ENCODE measurements around the gene ARL5A. TPM values are rescaled to one million over a fixed set of nuclear protein-coding genes. Genes with fewer than 3 reads are reported as not detected.

ARL5A gene
- total and polyA plus RNA-seq, 2 donors (not counting 3 experiments of a cell fraction or from before 2014, with no cell fraction given), result 25.8 to 73.2 TPM

- H3K27ac ChIP-seq (ENCODE audit: insufficient read depth, low read depth, low read length), result no peak overlapping the region
- no peak for TF ChIP-seq MYC (IDR thresholded peaks at IDR 0.05; ENCODE audit: low read depth, low read length)
- TF ChIP-seq FOS (IDR thresholded peaks at IDR 0.05; ENCODE audit: borderline replicate concordance, insufficient read depth, low read length), result peak; percentile 43
- TF ChIP-seq JUN (IDR thresholded peaks at IDR 0.05; ENCODE audit: borderline replicate concordance, insufficient read depth, insufficient read length, low read depth), result peak; percentile 41
- no peaks in the 10 kb centered on the region for H3K9me3 ChIP-seq (replicated peaks; ENCODE audit: control insufficient read depth, insufficient read depth, low read length)
- H2AFZ ChIP-seq (ENCODE audit: low read depth, low read length), result peak overlapping the region; percentile 4
- H3K4me2 ChIP-seq (ENCODE audit: insufficient read depth, low read length), result peak overlapping the region; percentile 12
- H3K36me3 ChIP-seq (ENCODE audit: control insufficient read depth in 2 of 2, extremely low read depth in 1 of 2, insufficient read depth in 2 of 2, low read length in 2 of 2), result peaks cover 0 to 3% of the 10 kb centered on the region in 2 experiments
- intact Hi-C loops (cut with micrococcal nuclease), result no loop called here
- no peaks in the 10 kb centered on the region for H4K20me1 ChIP-seq (replicated peaks; ENCODE audit: control insufficient read depth, extremely low read depth, insufficient read depth, low read length)
- ChIA-PET POLR2A (no interaction called here), CTCF (interaction anchor here (0.6 to 1.6 kb wide), 3 partner anchors 10 to 258 kb away, joined by 3 to 5 read pairs (median 3); no protein-coding TSS in a partner anchor)
- H3K9ac ChIP-seq (replicated peaks; ENCODE audit: extremely low read depth, insufficient read depth, low read length), result no peak overlapping the region
- H3K79me2 ChIP-seq (ENCODE audit: control insufficient read depth, insufficient read depth, low read length), result no peaks in the 10 kb centered on the region
- FAIRE-seq, result peak; percentile 74
- peak; percentile 32 for DNase-seq (ENCODE audit: low read depth, low spot score)
- H3K4me3 ChIP-seq (replicated peaks in 1 of 3; ENCODE audit: insufficient read depth in 1 of 3, low read depth in 1 of 3, low read length in 3 of 3), result no peak overlapping the region
- peaks cover 34% of the 10 kb centered on the region for H3K4me1 ChIP-seq (ENCODE audit: control insufficient read depth, extremely low read depth, insufficient read depth, low read length)
- H3K27me3 ChIP-seq (ENCODE audit: control insufficient read depth in 2 of 2, insufficient read depth in 2 of 2, low read length in 2 of 2), result no peaks in the 10 kb centered on the region
- no TSS peak for BruUV-seq (replicated peaks)
- dilution Hi-C loops (cut with MboI; ENCODE audit: extremely low pct_ligation_motif_present, low sequenced_read_pairs), result no loop called here
- no peaks in the 10 kb centered on the region for H3K9me1 ChIP-seq (replicated peaks; ENCODE audit: control insufficient read depth, extremely low read depth, insufficient read depth, low read length)
These were observed 60.7 kb downstream of the ARL5A start for GRCh38 chr2:151767536-151767935.

GRCh38 chr2:151766437-151767153 is 61.6 kb downstream of the ARL5A start:
- H2AFZ ChIP-seq (ENCODE audit: low read depth, low read length), result no peak overlapping the region
- ChIA-PET POLR2A (no interaction called here), CTCF (interaction anchor here (1.0 to 1.6 kb wide), 2 partner anchors 148 to 259 kb away, joined by 3 to 5 read pairs; no protein-coding TSS in a partner anchor)
- H3K4me2 ChIP-seq (ENCODE audit: insufficient read depth, low read length), result no peak overlapping the region
- no TSS peak for BruUV-seq (replicated peaks)
- peaks cover 34% of the 10 kb centered on the region for H3K4me1 ChIP-seq (ENCODE audit: control insufficient read depth, extremely low read depth, insufficient read depth, low read length)
- no peaks in the 10 kb centered on the region for H3K27me3 ChIP-seq (ENCODE audit: control insufficient read depth in 2 of 2, insufficient read depth in 2 of 2, low read length in 2 of 2)
- no peak overlapping the region for H3K9ac ChIP-seq (replicated peaks; ENCODE audit: extremely low read depth, insufficient read depth, low read length)
- TF ChIP-seq, protein P1, sequence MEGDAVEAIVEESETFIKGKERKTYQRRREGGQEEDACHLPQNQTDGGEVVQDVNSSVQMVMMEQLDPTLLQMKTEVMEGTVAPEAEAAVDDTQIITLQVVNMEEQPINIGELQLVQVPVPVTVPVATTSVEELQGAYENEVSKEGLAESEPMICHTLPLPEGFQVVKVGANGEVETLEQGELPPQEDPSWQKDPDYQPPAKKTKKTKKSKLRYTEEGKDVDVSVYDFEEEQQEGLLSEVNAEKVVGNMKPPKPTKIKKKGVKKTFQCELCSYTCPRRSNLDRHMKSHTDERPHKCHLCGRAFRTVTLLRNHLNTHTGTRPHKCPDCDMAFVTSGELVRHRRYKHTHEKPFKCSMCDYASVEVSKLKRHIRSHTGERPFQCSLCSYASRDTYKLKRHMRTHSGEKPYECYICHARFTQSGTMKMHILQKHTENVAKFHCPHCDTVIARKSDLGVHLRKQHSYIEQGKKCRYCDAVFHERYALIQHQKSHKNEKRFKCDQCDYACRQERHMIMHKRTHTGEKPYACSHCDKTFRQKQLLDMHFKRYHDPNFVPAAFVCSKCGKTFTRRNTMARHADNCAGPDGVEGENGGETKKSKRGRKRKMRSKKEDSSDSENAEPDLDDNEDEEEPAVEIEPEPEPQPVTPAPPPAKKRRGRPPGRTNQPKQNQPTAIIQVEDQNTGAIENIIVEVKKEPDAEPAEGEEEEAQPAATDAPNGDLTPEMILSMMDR (IDR thresholded peaks at IDR 0.05; ENCODE audit: extremely low read depth in 1 of 2, insufficient read depth in 1 of 2, low read depth in 1 of 2, low read length in 2 of 2), result no peak
- no peak for TF ChIP-seq MAX (IDR thresholded peaks at IDR 0.05; ENCODE audit: insufficient read depth, insufficient read length)
- TF ChIP-seq JUN (IDR thresholded peaks at IDR 0.05; ENCODE audit: borderline replicate concordance, insufficient read depth, insufficient read length, low read depth), result no peak
- TF ChIP-seq POLR2AphosphoS5 (IDR thresholded peaks at IDR 0.05; ENCODE audit: insufficient read depth, low read depth, low read length), result no peak
- TF ChIP-seq MYC (IDR thresholded peaks at IDR 0.05; ENCODE audit: low read depth, low read length), result no peak
- TF ChIP-seq GATA2 (IDR thresholded peaks at IDR 0.05; ENCODE audit: insufficient read depth, insufficient read length, low read depth, low read length), result no peak
- no peak for TF ChIP-seq EZH2 (IDR thresholded peaks at IDR 0.05; ENCODE audit: borderline replicate concordance, low read depth, low read length, severe bottlenecking)
- no peak for TF ChIP-seq FOS (IDR thresholded peaks at IDR 0.05; ENCODE audit: borderline replicate concordance, insufficient read depth, low read length)
- TF ChIP-seq POLR2A (IDR thresholded peaks at IDR 0.05; ENCODE audit: low read depth, low read length), result no peak
- DNase-seq (ENCODE audit: low read depth, low spot score) (peak; percentile 33), FAIRE-seq (peak; percentile 62)
- dilution Hi-C loops (cut with MboI; ENCODE audit: extremely low pct_ligation_motif_present, low sequenced_read_pairs), result no loop called here
- no peaks in the 10 kb centered on the region for H3K79me2 ChIP-seq (ENCODE audit: control insufficient read depth, insufficient read depth, low read length)
- intact Hi-C loops (cut with micrococcal nuclease), result no loop called here
- H4K20me1 ChIP-seq (replicated peaks; ENCODE audit: control insufficient read depth, extremely low read depth, insufficient read depth, low read length), result no peaks in the 10 kb centered on the region
- no peaks in the 10 kb centered on the region for H3K9me3 ChIP-seq (replicated peaks; ENCODE audit: control insufficient read depth, insufficient read depth, low read length)
- H3K4me3 ChIP-seq (replicated peaks in 1 of 3; ENCODE audit: insufficient read depth in 1 of 3, low read depth in 1 of 3, low read length in 3 of 3), result no peak overlapping the region
- peaks cover 0 to 3% of the 10 kb centered on the region in 2 experiments for H3K36me3 ChIP-seq (ENCODE audit: control insufficient read depth in 2 of 2, extremely low read depth in 1 of 2, insufficient read depth in 2 of 2, low read length in 2 of 2)
- H3K27ac ChIP-seq (ENCODE audit: insufficient read depth, low read depth, low read length), result no peak overlapping the region
- H3K9me1 ChIP-seq (replicated peaks; ENCODE audit: control insufficient read depth, extremely low read depth, insufficient read depth, low read length), result no peaks in the 10 kb centered on the region
